Stimulated activated naive CD8-positive, alpha-beta T cell treated with anti-CD3 and anti-CD28 coated beads, Interleukin-15, Interleukin-2, amounts not matched to agents 100 ng/mL and 50 ng/mL, for 24 hours (primary cell): Measurements from ENCODE around the gene PPP1R13B.

Experiments
- H3K27ac Mint-ChIP-seq: one replicate; pipeline ENCODE4 v1.8.0; 2021; ENCODE audit warnings: mild to moderate bottlenecking, mixed read lengths
- H3K27me3 Mint-ChIP-seq: one replicate; pipeline ENCODE4 v1.8.0; 2021; ENCODE audit warnings: mixed read lengths
- H3K36me3 Mint-ChIP-seq: one replicate; pipeline ENCODE4 v1.8.0; 2021; ENCODE audit warnings: low read depth, mixed read lengths
- H3K4me1 Mint-ChIP-seq: one replicate; pipeline ENCODE4 v1.8.0; 2021; ENCODE audit warnings: low read depth, mixed read lengths
- H3K4me3 Mint-ChIP-seq: one replicate; pipeline ENCODE4 v1.8.0; 2021; ENCODE audit warnings: mild to moderate bottlenecking, mixed read lengths
- H3K9me3 Mint-ChIP-seq: one replicate; pipeline ENCODE4 v1.8.0; 2021; ENCODE audit warnings: mixed read lengths

The PPP1R13B gene

GRCh38 chr14:103688441-103688840, 158.9 kb downstream of the PPP1R13B start:
- H3K27ac Mint-ChIP-seq, result no peak overlapping the region
- H3K36me3 Mint-ChIP-seq, result peaks cover 45% of the 10 kb centered on the region
- H3K9me3 Mint-ChIP-seq, result no peaks in the 10 kb centered on the region

DNA sequence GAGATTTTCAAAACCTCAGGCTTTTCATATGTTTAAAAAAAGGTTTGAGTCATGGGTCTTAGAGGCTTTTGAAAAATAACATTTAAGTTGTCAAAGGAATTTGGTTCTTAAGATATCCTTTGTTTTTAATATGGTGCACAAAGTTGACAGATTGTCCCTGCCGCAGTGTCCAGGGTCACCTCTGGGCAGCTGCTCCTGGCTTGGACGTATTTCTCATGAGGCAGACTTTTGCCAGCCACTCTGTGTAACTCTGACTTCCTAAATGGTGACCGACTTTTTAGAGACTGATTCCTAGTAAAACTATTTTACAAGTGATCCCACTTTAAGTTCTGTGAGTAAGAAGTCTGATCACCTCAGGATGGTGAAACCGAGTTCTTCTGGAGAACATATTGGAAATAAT, 159.7 kb downstream of the PPP1R13B start:
- no peaks in the 10 kb centered on the region for H3K27me3 Mint-ChIP-seq
- no peak overlapping the region for H3K27ac Mint-ChIP-seq
- H3K9me3 Mint-ChIP-seq, result no peaks in the 10 kb centered on the region
- peaks cover 52% of the 10 kb centered on the region for H3K36me3 Mint-ChIP-seq
- peaks cover 5% of the 10 kb centered on the region for H3K4me1 Mint-ChIP-seq
- no peak overlapping the region for H3K4me3 Mint-ChIP-seq

More at GRCh38 chr14:103688441-103688840, 158.9 kb downstream of the PPP1R13B start:
- H3K27me3 Mint-ChIP-seq, result no peaks in the 10 kb centered on the region
- H3K4me1 Mint-ChIP-seq, result peaks cover 5% of the 10 kb centered on the region
- no peak overlapping the region for H3K4me3 Mint-ChIP-seq

GRCh38 chr14:103686831-103687485, 160.4 kb downstream of the PPP1R13B start:
- Mint-ChIP-seq H3K27ac (no peak overlapping the region), H3K4me1 (peaks cover 5% of the 10 kb centered on the region), H3K27me3 (no peaks in the 10 kb centered on the region), H3K9me3 (no peaks in the 10 kb centered on the region), H3K36me3 (peaks cover 52% of the 10 kb centered on the region), H3K4me3 (no peak overlapping the region)

- no peak overlapping the region for H3K27ac Mint-ChIP-seq
- H3K36me3 Mint-ChIP-seq, result peaks cover 56% of the 10 kb centered on the region
- no peaks in the 10 kb centered on the region for H3K27me3 Mint-ChIP-seq
- peaks cover 5% of the 10 kb centered on the region for H3K4me1 Mint-ChIP-seq
- H3K9me3 Mint-ChIP-seq, result no peaks in the 10 kb centered on the region
- no peak overlapping the region for H3K4me3 Mint-ChIP-seq
Observed at GRCh38 chr14:103685276-103686211, 161.8 kb downstream of the PPP1R13B start.

- no peak overlapping the region for H3K4me3 Mint-ChIP-seq
- H3K27ac Mint-ChIP-seq, result no peak overlapping the region
Observed at GRCh38 chr14:103684871-103685270, 162.5 kb downstream of the PPP1R13B start.

DNA sequence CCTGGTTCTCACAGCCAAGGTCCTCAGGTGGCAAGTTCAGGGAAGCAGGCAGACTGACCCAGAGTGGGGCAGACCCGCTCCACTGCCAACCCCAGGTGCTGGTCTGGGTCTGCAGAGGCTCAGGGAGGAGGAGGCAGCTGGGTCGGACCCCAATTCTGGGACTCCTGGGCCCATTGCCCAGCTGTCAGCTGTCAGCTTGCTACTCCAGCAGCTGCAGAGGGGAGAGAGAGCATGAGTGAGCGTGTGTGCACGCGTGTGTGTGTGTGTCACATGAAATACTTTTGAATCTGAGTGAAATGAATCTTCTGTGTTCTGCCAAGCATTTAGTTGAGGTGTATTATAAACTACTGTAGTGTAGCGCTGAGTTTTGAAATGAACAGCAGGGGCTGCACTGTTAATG, 162.9 kb downstream of the PPP1R13B start:
- no peaks in the 10 kb centered on the region for H3K9me3 Mint-ChIP-seq
- H3K36me3 Mint-ChIP-seq, result peaks cover 60% of the 10 kb centered on the region
- H3K4me1 Mint-ChIP-seq, result peaks cover 9% of the 10 kb centered on the region
- no peaks in the 10 kb centered on the region for H3K27me3 Mint-ChIP-seq
- no peak overlapping the region for H3K4me3 Mint-ChIP-seq
- H3K27ac Mint-ChIP-seq, result no peak overlapping the region

More at GRCh38 chr14:103684871-103685270, 162.5 kb downstream of the PPP1R13B start:
- Mint-ChIP-seq H3K4me1 (peaks cover 6% of the 10 kb centered on the region), H3K27me3 (no peaks in the 10 kb centered on the region), H3K36me3 (peaks cover 58% of the 10 kb centered on the region), H3K9me3 (no peaks in the 10 kb centered on the region)
